Measurements from ENCODE around the gene CIRBP. TPM values are rescaled to one million over a fixed set of nuclear protein-coding genes. Genes with fewer than 3 reads are reported as not detected.

The CIRBP gene
- total RNA-seq, 4 donors from 2014 or later = 274 to 578 (median 418) TPM

DNA sequence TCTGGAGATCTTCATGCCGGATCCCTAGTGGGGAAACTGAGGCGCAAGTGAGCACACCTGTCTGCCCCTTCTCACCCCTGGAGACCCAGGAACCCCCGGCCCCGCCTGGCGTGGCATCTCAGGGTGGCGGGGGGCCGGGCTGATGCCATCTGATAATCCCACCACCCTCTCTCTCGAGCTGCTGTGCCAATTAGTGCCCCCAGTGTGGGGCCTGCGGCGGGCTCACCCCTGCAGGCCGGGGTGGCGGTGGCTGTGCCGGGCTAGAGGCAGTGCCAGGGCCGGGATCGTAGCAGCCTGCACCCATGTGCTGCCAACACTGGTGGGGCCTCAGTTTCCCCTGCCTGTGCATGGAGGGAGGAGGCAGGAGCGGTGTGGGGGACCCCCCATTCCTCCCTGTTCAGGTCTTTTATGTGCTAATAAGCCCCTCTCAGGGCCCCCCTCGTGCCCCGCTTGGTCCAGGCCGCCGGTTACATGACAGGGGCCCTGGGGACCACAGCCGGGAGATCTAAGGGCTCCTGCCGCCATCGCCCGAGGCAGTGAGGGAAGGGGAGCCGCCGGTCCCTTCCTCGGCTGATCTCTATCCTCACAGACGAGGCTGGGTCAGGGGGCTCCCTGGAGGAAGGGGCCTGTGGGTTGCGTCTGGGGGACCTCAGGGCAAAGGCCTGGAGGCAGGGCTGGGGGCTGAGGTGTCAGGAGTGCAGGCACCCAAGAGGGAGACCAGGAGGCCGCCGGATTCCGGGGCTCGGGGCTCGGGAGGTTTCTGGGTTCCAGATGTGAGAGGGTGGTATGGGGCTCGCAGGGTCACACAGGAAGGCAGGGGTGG, 24.9 kb downstream of the CIRBP start:
- Histone ChIP-seq H3K4me3 (no peak overlapping the region), H3K4me1 (peaks cover 0 to 7% of the 10 kb centered on the region in 2 donors), H3K27ac (no peak overlapping the region), H3K36me3 (no peaks in the 10 kb centered on the region), H3K27me3 (peaks cover 49 to 65% (median 54%) of the 10 kb centered on the region in 3 donors), H3K9me3 (no peaks in the 10 kb centered on the region)
- no peak for DNase-seq
- no peak for TF ChIP-seq POLR2A (IDR thresholded peaks at IDR 0.05)
- TF ChIP-seq, protein P1, sequence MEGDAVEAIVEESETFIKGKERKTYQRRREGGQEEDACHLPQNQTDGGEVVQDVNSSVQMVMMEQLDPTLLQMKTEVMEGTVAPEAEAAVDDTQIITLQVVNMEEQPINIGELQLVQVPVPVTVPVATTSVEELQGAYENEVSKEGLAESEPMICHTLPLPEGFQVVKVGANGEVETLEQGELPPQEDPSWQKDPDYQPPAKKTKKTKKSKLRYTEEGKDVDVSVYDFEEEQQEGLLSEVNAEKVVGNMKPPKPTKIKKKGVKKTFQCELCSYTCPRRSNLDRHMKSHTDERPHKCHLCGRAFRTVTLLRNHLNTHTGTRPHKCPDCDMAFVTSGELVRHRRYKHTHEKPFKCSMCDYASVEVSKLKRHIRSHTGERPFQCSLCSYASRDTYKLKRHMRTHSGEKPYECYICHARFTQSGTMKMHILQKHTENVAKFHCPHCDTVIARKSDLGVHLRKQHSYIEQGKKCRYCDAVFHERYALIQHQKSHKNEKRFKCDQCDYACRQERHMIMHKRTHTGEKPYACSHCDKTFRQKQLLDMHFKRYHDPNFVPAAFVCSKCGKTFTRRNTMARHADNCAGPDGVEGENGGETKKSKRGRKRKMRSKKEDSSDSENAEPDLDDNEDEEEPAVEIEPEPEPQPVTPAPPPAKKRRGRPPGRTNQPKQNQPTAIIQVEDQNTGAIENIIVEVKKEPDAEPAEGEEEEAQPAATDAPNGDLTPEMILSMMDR (IDR thresholded peaks at IDR 0.05 in 4 of 5, conservative IDR thresholded peaks at IDR 0.05 in 1 of 5) = no peak
- in situ Hi-C loops (cut with MboI; ENCODE audit: low sequenced_read_pairs in 4 of 4) = no loop called here
- intact Hi-C loops (cut with DNase I; ENCODE audit: low total_unique reads) = no loop called here
- ATAC-seq = no peak

DNA sequence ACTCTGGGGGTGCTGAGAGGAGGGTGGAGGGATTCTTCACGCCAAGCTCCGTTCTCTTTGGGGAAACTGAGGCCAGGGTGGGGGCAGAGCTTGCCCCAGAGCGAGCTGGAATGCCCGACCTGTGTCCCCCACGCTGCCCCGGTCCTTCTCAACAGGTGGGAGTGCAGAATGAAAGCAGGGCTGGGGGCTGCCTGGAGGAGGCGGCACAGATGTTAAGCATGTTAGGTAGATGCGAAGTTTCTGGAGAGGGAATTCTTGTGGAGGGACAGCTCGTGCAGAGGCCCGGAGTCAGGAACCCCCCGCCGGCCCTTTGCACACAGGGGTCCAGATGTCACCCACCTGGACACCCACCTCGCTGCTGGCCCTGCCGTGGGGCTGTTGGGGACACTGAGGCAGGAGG, 25.6 kb downstream of the CIRBP start:
- no peak for DNase-seq
- TF ChIP-seq, protein P1 (IDR thresholded peaks at IDR 0.05 in 4 of 5, conservative IDR thresholded peaks at IDR 0.05 in 1 of 5) = no peak
- TF ChIP-seq POLR2A (IDR thresholded peaks at IDR 0.05) = no peak
- Histone ChIP-seq H3K4me1 (peaks cover 0 to 7% of the 10 kb centered on the region in 2 donors), H3K9me3 (no peaks in the 10 kb centered on the region), H3K27me3 (peaks cover 49 to 61% (median 51%) of the 10 kb centered on the region in 3 donors), H3K4me3 (no peak overlapping the region), H3K27ac (no peak overlapping the region), H3K36me3 (no peaks in the 10 kb centered on the region)
- ATAC-seq = no peak
- in situ Hi-C loops (cut with MboI; ENCODE audit: low sequenced_read_pairs in 4 of 4) (no loop called here), intact Hi-C loops (cut with DNase I; ENCODE audit: low total_unique reads) (no loop called here)

DNA sequence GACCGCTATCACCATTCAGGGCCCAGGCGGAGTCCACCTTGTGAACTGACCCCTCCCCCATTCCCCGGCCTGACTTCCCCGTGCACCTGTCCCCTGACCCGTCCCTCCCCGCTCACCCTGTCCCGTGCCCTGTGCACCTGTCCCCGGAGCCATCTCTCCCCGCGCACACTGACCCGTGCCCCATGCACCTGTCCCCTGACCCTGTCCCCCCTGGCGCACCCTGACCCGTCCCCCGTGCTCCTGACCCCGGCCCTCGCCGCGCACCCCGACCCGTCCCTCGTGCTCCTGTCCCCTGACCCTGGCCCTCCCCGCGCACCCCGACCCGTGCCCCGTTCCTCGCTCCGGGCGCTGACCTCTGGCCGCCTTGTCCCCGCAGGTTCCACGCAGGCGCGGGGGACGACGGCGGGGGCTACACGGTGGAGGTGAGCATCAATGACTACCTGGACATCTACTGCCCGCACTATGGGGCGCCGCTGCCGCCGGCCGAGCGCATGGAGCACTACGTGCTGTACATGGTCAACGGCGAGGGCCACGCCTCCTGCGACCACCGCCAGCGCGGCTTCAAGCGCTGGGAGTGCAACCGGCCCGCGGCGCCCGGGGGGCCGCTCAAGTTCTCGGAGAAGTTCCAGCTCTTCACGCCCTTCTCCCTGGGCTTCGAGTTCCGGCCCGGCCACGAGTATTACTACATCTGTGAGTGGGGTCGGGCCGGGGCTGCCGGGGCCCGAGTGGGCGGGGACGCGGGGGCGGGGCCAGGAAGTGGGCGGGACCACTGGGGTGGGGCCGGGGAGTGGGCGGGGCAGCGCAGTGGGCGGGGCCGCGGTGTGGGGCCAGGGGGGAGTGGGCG, 26.3 kb downstream of the CIRBP start:
- no peaks in the 10 kb centered on the region for H3K9me3 ChIP-seq
- no peak for DNase-seq
- H3K27me3 ChIP-seq = peaks cover 49 to 55% (median 49%) of the 10 kb centered on the region in 3 donors
- in situ Hi-C loops (cut with MboI; ENCODE audit: low sequenced_read_pairs in 4 of 4) = no loop called here
- H3K4me1 ChIP-seq = peaks cover 0 to 7% of the 10 kb centered on the region in 2 donors
- no peak for ATAC-seq
- no peak for TF ChIP-seq POLR2A (IDR thresholded peaks at IDR 0.05)
- TF ChIP-seq, protein P1 (IDR thresholded peaks at IDR 0.05 in 4 of 5, conservative IDR thresholded peaks at IDR 0.05 in 1 of 5) = no peak
- H3K27ac ChIP-seq = no peak overlapping the region
- no peaks in the 10 kb centered on the region for H3K36me3 ChIP-seq
- intact Hi-C loops (cut with DNase I; ENCODE audit: low total_unique reads) = no loop called here
- H3K4me3 ChIP-seq = peak overlapping the region in 1 of 4 donors; percentile 18

DNA sequence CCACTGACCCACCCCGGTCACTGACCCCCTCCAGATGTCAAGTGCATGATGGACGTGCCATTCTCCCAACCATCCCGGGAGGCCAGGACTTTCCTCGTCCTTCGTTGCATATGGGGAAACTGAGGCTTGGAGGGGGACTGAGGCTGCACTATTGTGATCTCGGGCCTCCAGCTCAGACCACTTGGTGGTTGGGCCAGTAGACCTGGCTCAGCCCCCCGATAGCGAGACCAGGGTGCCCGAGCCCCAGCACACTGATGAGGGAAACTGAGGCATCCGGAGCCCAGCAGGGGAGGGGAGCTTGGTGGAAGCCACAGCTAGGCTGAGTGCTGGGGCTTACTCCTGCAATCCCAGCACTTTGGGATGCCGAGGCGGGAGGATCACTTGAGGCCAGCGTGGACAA, 26.9 kb downstream of the CIRBP start:
- Histone ChIP-seq H3K9me3 (no peaks in the 10 kb centered on the region), H3K27me3 (peaks cover 42 to 51% (median 43%) of the 10 kb centered on the region in 3 donors), H3K36me3 (no peaks in the 10 kb centered on the region), H3K27ac (no peak overlapping the region), H3K4me1 (peaks cover 0 to 7% of the 10 kb centered on the region in 2 donors), H3K4me3 (no peak overlapping the region)
- ATAC-seq = no peak
- intact Hi-C loops (cut with DNase I; ENCODE audit: low total_unique reads) (no loop called here), in situ Hi-C loops (cut with MboI; ENCODE audit: low sequenced_read_pairs in 4 of 4) (no loop called here)
- no peak for DNase-seq
- no peak for TF ChIP-seq POLR2A (IDR thresholded peaks at IDR 0.05)
- TF ChIP-seq, protein P1 (IDR thresholded peaks at IDR 0.05 in 4 of 5, conservative IDR thresholded peaks at IDR 0.05 in 1 of 5) = no peak
